ENCODE measurements around the gene SCNN1B.

The SCNN1B gene

GRCh38 chr16:23321206-23321875 lies 19.2 kb downstream of the SCNN1B start:
- DNase-seq (ENCODE audit: low spot score) = no peak

- DNase-seq (ENCODE audit: low spot score) = no peak
Observed at GRCh38 chr16:23323224-23324030, 21.3 kb downstream of the SCNN1B start.

- no peak for DNase-seq (ENCODE audit: low spot score)
Observed at GRCh38 chr16:23324727-23325126, 22.6 kb downstream of the SCNN1B start.

GRCh38 chr16:23327836-23328235 lies 25.7 kb downstream of the SCNN1B start:
- no peak for DNase-seq (ENCODE audit: low spot score)

DNA sequence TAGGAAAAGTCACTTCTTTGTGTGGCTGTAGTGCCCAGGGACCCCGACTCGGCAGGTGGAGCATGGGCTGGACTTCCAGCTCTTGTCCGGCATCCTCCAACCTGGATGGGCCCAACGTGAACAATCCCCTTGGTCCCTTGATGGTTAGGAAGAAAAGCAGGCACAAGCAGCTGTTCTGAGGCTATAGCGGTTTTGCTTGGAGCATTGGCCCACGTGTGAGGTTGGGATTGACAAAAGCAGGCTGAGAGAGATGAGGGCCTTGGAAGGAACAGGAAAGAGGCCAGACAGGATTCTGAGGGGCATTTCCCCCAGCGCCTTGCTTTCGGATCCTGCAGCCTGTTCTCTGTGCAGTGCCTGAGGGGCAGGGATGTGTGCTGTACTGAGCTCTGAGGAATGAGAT lies 28.1 kb downstream of the SCNN1B start:
- no peak for DNase-seq (ENCODE audit: low spot score)

- no peak for DNase-seq (ENCODE audit: low spot score)
Observed at GRCh38 chr16:23330583-23331249, 28.6 kb downstream of the SCNN1B start.

DNA sequence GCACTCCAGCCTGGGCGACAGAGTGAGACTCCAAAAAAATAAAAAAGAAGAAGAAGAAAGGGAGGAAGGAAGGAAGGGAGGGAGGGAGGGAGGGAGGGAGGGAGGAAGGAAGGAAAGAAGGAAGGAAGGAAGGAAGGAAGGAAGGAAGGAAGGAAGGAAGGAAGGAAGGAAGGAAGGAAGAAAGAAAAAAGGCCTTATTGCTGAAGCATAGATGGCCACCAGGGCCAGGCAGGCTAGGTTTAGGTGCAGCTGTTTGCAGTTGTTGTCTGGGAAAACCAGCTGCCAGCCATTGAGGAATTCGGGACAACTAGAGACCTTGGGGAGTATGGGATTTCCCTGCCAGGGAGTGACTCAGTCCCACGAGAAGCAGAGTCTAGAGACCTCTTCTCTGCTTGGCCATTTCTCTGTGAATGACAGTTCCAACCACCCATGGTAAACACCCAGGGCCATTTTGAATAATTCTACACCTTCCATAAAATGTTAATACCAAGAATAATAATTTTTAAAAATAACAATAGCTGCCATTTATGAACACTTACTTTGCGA lies 31.0 kb downstream of the SCNN1B start:
- DNase-seq (ENCODE audit: low spot score) = no peak

GRCh38 chr16:23333831-23334456 lies 31.8 kb downstream of the SCNN1B start:
- no peak for DNase-seq (ENCODE audit: low spot score)

- DNase-seq (ENCODE audit: low spot score) = no peak
Observed at GRCh38 chr16:23334457-23334853, 32.4 kb downstream of the SCNN1B start.

DNA sequence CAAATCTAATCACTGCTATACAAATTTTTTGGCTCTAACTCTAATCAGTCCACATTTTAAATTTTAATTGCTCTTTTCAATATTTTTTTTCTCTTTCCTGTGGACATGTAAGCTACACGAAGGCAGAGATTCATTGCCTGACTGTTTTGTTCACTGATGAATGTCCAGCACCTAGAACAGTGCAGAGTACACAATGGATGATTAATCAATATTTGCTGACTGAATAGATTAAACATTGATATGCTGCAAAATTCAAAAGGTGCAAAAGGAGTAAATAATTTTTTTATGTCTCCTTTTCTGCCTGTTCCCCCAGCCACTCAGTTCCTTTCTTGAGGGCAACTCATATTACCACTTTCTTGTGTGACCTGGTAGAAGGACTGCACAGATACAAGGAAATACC lies 32.8 kb downstream of the SCNN1B start:
- DNase-seq (ENCODE audit: low spot score) = no peak

DNA sequence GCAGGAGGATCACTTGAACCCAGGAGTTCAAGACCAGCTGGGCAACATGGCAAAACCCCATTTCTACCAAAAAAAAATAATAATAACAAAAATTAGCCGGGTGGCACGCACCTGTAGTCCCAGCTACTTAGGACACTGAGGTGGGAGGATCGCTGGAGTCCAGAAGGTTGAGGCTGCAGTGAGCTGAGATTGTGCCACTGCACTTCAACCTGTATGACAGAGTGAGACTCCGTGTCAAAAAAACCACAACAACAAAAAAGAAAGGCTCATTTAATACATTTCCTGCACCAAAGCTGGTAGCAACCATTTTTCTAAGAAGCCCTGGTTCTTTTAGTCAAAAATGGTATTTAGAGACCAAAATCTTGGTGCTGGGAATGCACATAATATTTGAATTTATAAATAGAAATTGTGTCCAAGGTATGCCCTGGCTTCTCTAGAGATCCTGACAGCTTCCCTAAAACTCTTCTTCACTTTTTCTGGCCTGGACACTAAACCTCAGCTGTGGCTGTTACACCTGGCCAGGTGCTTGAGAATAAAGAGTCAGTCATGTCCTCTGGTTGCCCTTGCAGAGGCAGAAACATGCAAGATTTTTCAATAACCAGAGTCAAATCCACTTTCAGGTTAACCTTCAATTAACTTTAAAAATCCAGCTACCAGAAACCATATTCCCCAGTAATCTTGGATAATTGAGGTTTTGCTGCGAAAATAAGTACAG lies 35.9 kb downstream of the SCNN1B start:
- DNase-seq (ENCODE audit: low spot score) = no peak

DNA sequence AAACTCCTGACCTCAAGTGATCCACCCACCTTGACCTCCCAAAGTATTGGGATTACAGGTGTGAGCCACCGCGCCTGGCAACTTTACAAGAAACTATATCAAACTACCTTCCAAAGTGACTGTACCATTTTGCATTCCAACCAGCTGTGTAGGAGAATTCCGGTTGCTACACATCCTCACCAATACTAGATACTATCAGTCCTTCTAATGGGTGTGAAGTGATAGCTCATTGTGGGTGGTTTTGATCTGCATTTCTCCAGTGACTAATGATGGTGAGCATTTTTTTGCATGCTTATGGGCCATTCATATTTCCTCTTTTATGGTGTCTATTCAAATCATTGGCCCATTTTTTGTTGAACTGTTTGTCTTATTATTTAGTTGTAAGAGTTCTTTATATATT lies 37.7 kb downstream of the SCNN1B start:
- DNase-seq (ENCODE audit: low spot score) = no peak

DNA sequence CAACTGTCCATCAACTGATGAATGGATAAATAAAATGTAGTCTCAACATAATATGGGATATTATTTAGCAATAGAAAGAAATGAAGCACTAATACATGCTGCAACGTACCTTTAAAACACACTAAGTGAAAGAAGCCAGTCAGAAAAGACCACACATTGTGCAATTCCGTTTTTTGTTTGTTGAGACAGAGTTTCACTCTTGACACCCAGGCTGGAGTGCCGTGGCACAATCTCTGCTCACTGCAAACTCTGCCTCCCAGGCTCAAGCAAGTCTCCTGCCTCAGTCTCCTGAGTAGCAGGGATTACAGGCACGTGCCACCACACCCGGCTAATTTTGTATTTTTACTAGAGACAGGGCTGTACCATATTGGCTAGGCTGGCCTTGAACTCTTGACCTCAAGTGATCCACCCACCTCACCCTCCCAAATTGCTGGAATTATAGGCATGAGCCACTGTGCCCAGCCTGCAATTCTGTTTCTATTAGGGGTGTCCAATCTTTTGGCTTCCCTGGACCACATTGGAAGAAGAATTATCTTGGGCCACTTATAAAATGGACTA lies 40.1 kb downstream of the SCNN1B start:
- DNase-seq (ENCODE audit: low spot score) = no peak

DNA sequence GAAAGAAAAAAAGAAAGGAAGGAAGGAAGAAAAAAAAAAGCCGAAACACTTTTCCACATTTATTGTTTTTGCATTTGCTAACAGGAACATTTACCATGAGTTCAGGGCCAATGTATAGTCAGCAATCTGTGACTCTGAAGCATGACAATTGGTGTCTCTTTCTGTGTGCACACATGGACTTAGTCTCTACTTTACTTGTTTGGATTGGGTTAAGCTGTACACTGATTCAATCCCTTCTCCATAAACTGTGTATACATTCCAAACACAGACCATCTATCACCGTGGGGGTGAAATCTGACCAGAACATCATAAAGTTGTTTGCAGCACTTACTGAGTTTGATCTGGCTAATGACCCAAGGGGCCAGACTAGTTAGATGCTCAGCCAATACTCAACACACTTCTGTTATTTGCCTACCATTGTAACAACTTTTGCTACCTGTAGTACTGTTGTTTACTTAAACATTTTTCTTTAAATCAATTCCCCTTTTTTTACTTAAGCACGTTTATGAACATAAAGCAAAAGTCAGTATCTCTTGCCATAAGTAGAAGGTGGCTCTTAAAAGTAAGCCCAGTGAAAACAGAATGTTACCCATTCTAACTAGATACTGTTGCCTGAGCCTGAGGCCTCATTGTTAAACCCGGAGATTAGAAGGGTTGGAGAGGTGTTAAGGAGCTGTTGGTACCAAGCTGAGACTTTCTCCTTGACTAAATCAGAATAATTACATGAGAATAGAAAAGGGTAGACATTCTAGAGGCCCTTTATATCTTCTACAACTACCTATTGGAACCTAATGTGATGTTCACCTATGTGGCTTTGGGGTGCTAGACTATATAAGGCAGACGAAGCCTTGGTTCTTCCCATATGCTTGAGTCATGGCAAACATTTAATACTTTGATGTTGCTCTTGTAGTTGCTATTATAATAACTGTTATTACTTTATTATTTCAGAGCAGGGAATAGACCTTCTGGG lies 41.8 kb downstream of the SCNN1B start:
- DNase-seq (ENCODE audit: low spot score) = no peak

GRCh38 chr16:23345237-23345636 lies 43.1 kb downstream of the SCNN1B start:
- DNase-seq (ENCODE audit: low spot score) = no peak

DNA sequence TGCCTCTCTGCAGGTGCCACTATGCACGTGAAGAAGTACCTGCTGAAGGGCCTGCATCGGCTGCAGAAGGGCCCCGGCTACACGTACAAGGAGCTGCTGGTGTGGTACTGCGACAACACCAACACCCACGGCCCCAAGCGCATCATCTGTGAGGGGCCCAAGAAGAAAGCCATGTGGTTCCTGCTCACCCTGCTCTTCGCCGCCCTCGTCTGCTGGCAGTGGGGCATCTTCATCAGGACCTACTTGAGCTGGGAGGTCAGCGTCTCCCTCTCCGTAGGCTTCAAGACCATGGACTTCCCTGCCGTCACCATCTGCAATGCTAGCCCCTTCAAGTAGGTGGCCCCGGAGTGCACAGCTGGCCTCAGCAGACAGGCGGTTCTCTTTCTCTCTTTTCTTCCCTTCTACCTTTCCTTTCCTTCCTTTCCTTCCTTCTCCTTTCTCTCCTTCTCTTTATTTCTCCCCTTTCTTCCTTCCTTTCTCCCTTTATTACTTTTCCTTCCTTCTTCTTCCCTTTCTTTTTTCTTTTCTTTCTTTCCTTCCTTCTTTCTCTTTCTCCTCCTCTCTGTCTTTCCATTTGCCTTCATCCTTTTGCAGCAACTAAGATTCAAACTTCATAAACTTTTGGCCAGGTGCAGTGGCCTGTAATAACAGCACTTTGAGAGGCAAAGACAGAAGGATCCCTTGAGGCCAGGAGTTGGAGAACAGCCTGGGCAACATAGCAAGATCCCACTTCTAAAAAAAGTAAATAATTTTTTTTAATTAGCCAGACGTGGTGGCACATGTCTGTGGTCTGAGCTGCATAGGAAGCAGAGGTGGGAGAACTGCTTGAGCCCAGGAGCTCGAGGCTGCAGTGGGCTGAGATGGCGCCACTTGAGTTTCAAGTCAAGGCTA lies 46.7 kb downstream of the SCNN1B start:
- no peak for DNase-seq (ENCODE audit: low spot score)

GRCh38 chr16:23351360-23351759 lies 49.3 kb downstream of the SCNN1B start:
- DNase-seq (ENCODE audit: low spot score) = no peak

DNA sequence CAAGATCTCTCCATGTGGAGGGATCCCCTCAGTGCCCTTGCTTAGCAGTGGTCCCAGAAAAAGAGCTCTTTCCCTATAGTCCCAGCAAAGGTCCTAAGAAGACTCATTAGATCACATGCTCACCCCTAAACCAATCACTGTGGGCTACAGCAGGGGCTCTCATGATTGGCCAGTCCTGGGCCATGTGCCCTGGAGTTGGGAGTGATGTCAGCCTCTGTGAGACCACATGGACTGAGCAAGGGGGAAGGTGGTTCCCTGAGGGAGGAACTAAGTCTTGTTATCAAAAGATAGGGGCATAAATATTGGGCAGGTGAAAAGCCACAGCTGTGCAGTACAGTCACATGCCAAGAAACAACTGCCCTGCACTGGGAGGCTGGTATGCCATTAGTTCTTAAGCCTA lies 51.3 kb downstream of the SCNN1B start:
- DNase-seq (ENCODE audit: low spot score) = no peak

GRCh38 chr16:23354246-23354645 lies 52.1 kb downstream of the SCNN1B start:
- DNase-seq (ENCODE audit: low spot score) = no peak

Measured in SW480 (cell line).